ENCODE data around the gene RNF126. TPM values are rescaled to one million over a fixed set of nuclear protein-coding genes. Genes with fewer than 3 reads are reported as not detected.
"Not testable (repeated sequence)": the region's sequence is repeated elsewhere in the genome, so short reads cannot be mapped to it uniquely, and the experiment has no call there.

Gene RNF126
- total RNA-seq, 2 experiments from 2014 or later, result 106 to 108 TPM

DNA sequence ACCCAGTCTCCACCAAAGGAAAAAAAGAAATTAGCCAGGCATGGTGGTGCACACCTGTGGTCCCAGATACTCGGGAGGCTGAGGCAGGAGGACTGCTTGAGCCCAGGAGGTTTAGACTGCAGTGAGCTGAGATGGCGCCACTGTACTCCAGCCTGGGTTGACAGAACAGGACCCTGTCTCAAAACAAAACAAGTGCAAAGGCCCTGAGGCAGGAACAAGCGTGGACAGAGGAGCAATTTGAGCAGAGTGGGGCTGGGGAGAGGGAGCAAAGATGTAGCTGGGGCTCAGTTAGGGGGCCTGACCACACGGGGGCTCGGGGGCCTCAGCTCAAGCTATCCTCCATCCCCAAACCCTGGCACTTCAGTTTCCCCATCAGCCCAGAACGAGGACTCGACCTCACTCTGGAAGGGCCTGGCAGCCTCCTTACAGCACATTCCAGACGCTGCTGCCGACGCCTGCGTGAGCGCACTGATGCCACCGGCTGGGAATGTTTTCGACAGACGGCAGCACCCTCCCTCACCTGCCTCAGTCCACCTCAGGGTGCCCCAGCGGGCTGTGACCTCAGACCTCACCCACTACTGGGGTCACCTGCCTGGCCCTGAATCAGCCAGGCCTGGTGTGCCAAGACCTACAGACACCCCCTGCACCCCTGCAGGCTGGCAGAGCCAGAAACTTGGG, 27.9 kb downstream of the RNF126 start:
- no peak for DNase-seq
- H3K4me1 Mint-ChIP-seq, result peaks cover 29% of the 10 kb centered on the region
- H3K27me3 Mint-ChIP-seq, result peaks cover 4% of the 10 kb centered on the region
- peaks cover 18% of the 10 kb centered on the region for H3K36me3 Mint-ChIP-seq
- H3K9me3 Mint-ChIP-seq, result no peaks in the 10 kb centered on the region
- no peak overlapping the region for H3K4me3 Mint-ChIP-seq
- no peak overlapping the region for H3K27ac Mint-ChIP-seq

DNA sequence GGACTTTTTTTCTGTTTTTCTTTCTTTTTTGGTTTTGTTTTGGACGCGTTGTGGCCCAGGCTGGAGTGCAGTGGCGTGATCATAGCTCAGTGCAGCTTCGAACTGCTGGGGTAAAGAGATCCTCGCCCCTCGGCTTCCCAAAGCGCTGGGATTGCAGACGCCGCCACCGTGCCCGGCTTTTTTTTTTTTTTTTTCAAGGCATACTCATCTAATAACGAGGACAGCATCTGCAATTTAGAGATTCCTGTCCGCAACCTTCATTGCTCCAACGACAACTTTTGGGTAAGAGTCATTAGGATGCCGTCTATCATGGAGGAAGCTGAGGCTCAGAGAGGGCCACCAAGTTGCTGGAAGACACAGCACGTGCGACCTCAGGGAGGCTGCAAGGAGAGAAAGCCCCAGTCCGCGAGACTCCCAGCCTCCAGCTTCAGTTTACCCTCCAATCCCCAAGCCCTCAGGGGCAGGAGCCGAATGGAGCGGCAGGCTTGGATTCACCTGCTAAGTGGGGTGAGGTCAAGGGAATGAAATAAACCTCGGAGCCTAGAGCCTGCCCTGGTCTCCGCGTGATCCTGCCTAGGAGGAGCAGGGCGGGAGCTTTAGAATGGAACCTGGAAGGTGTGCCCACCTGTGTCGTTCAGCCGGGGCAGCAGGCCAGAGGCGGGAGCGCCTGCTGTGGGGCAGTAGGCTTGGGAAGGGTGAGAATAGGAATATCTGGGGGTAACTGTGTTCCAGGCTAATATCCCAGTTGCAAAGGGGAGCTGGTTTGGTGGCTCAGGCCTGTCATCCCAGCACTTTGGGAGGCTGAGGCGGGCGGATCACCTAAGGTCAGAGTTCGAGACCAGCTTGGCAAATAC, 29.0 kb downstream of the RNF126 start:
- Mint-ChIP-seq H3K36me3 (peaks cover 23% of the 10 kb centered on the region), H3K4me3 (peak overlapping the region; percentile 97), H3K27me3 (no peaks in the 10 kb centered on the region), H3K4me1 (peaks cover 24% of the 10 kb centered on the region), H3K9me3 (no peaks in the 10 kb centered on the region), H3K27ac (peak overlapping the region; percentile 95)
- DNase-seq, result no peak

DNA sequence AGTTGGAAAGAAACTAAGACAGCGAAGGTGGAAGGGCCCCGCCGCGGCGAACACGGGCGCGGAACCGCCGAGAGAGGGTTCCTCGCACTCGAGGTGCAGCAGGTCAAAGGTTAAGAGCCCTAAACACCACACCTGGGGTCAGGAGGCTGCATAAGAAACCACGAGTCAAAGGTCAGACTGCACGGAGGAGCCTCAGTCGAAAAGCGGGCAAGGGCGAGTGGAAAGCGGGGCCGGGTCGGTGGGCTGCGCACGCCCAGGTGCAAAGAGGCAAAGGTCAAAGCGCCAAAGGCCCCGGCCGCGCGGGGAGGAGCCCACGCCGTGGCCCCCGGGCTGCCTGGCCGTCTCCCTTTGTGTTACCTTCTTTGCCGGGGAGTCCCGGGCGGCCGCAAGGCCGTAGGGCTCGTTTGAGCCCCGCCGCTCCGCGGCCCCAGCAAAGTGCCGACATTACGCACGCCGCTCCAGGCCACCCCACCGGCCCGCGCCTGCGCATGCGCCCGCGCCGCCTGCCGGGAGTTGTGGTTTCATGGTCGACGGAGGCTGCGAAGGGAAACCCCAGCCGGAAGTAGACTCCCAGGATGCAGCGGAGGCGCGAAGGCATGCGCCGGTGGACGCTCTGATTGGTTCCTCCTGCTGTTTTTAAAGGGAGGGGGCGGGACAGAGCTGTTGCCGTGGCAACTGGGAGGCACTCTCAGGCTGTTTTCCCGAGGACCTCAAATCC, 29.8 kb downstream of the RNF126 start, which contains the start of gene POLRMT:
TSS of gene POLRMT (minus strand) at position 470 of the 718 bp plus-strand sequence. CDS start at position 445, 25 bp downstream.
- H3K36me3 Mint-ChIP-seq, result peaks cover 28% of the 10 kb centered on the region
- peak within 1 kb of the TSS; percentile 95 for H3K27ac Mint-ChIP-seq
- H3K4me1 Mint-ChIP-seq, result peaks cover 24% of the 10 kb centered on the region
- no peaks in the 10 kb centered on the region for H3K27me3 Mint-ChIP-seq
- no peaks in the 10 kb centered on the region for H3K9me3 Mint-ChIP-seq
- peak; percentile 95 for DNase-seq
- H3K4me3 Mint-ChIP-seq, result peak within 1 kb of the TSS; percentile 97

DNA sequence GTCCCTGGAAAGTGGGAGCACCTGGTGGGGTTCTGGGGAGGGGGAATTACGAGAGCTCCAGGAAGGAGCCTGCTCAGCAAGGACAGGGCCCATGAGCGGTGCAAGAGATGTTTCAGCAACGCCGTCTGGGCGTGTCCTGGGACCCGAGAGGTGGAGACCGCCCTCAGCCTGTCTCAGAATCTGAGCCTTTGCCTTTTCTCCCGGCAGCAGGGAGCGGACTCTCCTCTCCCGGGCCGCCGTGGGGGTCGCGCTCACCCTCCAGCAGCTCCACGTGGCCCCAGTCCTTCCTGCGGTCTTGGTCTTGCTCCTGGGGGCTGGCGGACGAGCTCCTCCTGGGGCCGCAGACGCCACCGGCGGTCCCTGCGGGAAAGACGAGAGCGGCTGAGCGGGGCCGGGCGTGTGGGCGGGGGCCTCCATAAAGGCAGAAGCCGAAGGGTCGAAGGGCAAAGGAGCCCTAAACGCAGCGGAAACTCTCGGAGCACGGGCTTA, 30.4 kb downstream of the RNF126 start:
- no peaks in the 10 kb centered on the region for H3K27me3 Mint-ChIP-seq
- peak; percentile 66 for DNase-seq
- peak overlapping the region; percentile 97 for H3K4me3 Mint-ChIP-seq
- no peaks in the 10 kb centered on the region for H3K9me3 Mint-ChIP-seq
- peaks cover 23% of the 10 kb centered on the region for H3K4me1 Mint-ChIP-seq
- peak overlapping the region; percentile 95 for H3K27ac Mint-ChIP-seq
- peaks cover 29% of the 10 kb centered on the region for H3K36me3 Mint-ChIP-seq

DNA sequence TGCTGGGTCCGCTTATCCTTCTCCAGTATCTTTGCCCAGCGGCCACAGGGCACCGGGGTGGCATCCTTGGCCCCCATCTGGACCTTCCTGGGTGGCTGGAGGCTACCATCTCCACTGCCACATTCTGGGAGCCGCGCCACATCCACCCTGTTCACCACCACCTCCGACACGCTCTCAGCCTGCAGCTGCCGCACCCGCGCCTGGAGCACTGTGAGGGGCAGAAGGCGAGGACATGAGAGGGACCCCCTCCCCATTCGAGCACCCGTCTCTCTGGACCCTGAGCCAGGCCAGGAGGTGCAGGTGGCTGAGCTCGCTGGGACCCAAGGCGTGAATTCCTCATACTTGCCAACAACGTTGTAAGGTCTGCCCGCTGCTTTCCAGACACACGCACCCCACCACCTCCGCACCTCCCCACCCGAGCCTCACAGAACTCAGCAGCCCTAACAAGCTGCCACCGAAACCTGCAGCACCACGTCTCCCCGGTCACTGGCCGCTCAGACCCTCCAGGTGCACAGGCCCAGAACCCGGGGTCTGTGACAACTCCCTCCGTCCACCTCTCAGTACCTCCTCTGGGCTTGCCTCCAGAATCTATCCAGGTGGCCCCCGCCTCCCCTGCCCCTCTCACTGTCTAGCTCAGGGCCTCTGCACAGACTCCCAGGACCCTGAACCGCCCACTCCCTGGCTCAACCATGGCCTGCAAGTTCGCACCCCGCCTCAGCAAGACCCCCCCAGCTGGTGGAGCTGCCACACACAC, 32.9 kb downstream of the RNF126 start:
- no peak overlapping the region for H3K27ac Mint-ChIP-seq
- no peaks in the 10 kb centered on the region for H3K9me3 Mint-ChIP-seq
- H3K36me3 Mint-ChIP-seq, result peaks cover 34% of the 10 kb centered on the region

DNA sequence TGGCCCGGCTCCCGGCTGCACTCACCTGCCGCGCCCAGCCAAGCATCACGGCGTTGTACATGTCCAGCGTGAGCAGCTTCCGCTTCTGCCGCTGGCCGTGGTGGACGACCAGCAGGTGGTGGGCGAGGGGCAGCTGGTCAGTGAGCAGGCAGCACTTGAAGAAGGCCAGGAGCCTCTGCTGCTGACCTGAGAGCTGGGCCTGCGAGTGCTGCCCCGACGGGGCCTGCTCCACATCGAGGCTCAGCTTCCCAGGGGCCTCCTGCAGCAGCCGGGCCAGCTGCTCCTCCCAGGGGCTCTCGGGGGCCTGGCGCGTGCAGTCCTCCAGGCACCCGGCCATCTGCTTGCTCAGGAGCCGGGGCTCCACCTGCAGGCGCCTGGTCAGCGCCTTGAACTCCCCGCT, 33.5 kb downstream of the RNF126 start:
- peaks cover 25% of the 10 kb centered on the region for H3K4me1 Mint-ChIP-seq
- DNase-seq, H3K27me3 Mint-ChIP-seq, H3K9me3 Mint-ChIP-seq, H3K4me3 Mint-ChIP-seq, H3K27ac Mint-ChIP-seq: not testable (repeated sequence)
- H3K36me3 Mint-ChIP-seq, result peaks cover 34% of the 10 kb centered on the region

More for the DNA sequence above, 32.9 kb downstream of the RNF126 start:
- H3K4me1 Mint-ChIP-seq, result peaks cover 25% of the 10 kb centered on the region
- no peaks in the 10 kb centered on the region for H3K27me3 Mint-ChIP-seq
- DNase-seq, result no peak
- no peak overlapping the region for H3K4me3 Mint-ChIP-seq

DNA sequence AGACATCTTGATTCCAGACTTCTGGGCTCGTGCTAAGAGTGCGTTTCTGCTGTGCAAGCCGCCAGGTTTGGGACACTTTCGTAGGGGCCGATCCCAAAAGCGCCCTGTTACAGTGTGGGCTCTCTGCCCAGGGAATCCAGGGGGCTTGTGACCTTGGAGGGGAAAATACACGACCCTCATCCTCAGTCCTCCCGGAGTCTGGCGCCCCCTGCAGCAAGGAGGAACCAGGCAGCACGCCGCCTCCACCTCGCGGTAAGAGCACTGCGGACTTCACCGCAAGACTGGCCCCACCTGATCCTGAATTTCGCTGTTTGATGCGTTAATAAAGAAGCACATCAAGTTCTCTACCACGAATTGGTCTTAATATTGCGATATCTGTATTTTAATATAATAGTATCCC, 34.8 kb downstream of the RNF126 start:
- peaks cover 34% of the 10 kb centered on the region for H3K36me3 Mint-ChIP-seq
- H3K4me1 Mint-ChIP-seq, result peaks cover 17% of the 10 kb centered on the region
- H3K27ac Mint-ChIP-seq, result no peak overlapping the region
- DNase-seq, result no peak
- H3K9me3 Mint-ChIP-seq, result no peaks in the 10 kb centered on the region
- H3K27me3 Mint-ChIP-seq, result no peaks in the 10 kb centered on the region
- no peak overlapping the region for H3K4me3 Mint-ChIP-seq

DNA sequence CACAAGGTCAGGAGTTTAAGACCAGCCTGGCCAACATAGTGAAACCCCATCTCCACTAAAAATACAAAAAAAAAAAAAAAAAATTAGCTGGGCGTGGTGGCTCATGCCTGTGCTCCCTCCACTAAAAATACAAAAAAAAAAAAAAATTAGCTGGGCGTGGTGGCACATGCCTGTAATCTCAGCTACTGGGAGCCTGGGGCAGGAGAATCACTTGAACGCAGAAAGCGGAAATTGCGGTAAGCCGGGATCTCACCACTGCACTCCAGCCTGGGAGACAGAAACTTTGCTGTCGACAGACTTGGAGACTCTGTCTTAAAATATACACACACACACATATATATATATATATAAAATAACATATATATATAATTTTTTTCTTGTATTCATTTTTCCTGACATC, 36.4 kb downstream of the RNF126 start:
- not testable (repeated sequence) for H3K9me3 Mint-ChIP-seq, DNase-seq, H3K4me1 Mint-ChIP-seq, H3K27me3 Mint-ChIP-seq, H3K27ac Mint-ChIP-seq, H3K4me3 Mint-ChIP-seq
- H3K36me3 Mint-ChIP-seq, result peaks cover 26% of the 10 kb centered on the region

DNA sequence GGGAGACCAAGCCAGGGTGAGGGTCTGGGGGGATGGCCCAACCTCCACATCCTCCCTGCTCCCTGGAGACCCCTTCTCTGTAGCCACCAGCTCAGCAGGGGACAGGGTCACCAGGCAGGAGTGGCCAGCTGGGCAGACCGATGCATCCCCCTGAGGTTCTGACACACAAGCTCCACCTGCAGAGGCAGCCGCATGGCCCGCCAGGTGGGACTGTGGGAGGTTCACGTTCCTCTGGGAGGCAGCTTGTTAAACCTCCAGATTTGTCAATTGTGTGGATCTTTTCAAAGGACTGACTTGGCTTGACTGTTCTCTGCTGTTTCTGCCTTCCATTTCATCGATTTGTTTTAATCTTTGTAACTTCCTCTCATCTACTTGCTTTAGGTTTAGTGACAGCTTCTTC, 37.8 kb downstream of the RNF126 start:
- Mint-ChIP-seq H3K4me3 (no peak overlapping the region), H3K27me3 (no peaks in the 10 kb centered on the region), H3K4me1 (peaks cover 3% of the 10 kb centered on the region), H3K27ac (no peak overlapping the region), H3K36me3 (peaks cover 17% of the 10 kb centered on the region), H3K9me3 (no peaks in the 10 kb centered on the region)
- DNase-seq, result no peak

DNA sequence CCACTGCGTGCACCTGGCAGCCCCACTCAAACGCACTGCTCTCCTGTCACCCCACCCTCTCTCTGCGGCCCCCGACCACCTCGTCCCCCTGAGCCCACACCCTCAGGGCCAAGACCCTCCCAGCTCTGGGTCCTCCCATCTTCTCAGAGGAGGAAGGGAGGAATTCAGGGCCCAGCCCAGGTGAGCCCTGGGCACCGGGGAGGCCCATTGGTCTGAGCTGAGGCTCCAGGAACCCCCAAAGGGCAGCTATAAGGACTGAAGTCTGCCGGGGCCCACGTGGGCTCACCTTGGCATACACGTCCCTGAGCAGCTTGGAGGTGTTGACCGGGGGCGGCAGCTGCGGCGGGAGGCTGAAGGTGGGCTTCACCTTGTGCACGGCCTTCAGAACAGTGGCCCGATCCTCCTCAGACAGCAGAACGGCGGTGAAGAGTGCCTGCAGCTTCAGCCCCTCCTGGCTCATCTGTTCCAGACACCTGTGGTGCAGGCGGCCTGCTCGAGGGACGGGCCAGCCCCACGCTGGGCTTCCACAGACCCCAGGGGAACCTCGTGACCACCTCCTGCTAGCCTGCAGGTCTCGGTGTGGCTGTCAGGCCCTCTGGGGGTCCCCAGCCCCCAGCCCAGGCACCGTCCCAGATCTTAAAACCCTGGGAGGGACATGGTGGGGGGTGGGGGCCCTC, 38.4 kb downstream of the RNF126 start:
- Mint-ChIP-seq H3K9me3 (no peaks in the 10 kb centered on the region), H3K36me3 (peaks cover 12% of the 10 kb centered on the region), H3K27me3 (no peaks in the 10 kb centered on the region), H3K4me1 (peaks cover 3% of the 10 kb centered on the region), H3K4me3 (no peak overlapping the region), H3K27ac (no peak overlapping the region)
- no peak for DNase-seq

DNA sequence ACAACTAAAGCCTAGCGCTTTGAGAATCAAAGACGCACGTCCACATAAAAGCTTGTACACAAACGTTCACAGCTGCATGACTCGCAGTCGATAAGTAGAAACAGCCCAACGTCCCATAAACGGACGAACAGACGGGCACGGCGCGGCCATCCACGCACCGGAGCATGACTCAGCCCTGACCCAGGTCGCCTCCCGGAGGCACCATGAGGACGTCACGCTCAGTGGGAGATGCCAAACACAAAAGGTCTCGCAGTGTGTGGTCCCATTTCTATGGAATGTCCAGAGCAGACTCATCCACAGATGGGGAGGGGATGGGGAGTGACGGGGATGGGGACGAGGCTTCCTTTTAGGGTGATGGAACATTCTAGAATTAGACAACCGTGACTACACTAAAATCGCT, 39.0 kb downstream of the RNF126 start:
- no peaks in the 10 kb centered on the region for H3K27me3 Mint-ChIP-seq
- H3K4me1 Mint-ChIP-seq, result peaks cover 3% of the 10 kb centered on the region
- no peak overlapping the region for H3K27ac Mint-ChIP-seq
- H3K36me3 Mint-ChIP-seq, result peaks cover 12% of the 10 kb centered on the region
- DNase-seq, result no peak
- no peaks in the 10 kb centered on the region for H3K9me3 Mint-ChIP-seq
- no peak overlapping the region for H3K4me3 Mint-ChIP-seq

DNA sequence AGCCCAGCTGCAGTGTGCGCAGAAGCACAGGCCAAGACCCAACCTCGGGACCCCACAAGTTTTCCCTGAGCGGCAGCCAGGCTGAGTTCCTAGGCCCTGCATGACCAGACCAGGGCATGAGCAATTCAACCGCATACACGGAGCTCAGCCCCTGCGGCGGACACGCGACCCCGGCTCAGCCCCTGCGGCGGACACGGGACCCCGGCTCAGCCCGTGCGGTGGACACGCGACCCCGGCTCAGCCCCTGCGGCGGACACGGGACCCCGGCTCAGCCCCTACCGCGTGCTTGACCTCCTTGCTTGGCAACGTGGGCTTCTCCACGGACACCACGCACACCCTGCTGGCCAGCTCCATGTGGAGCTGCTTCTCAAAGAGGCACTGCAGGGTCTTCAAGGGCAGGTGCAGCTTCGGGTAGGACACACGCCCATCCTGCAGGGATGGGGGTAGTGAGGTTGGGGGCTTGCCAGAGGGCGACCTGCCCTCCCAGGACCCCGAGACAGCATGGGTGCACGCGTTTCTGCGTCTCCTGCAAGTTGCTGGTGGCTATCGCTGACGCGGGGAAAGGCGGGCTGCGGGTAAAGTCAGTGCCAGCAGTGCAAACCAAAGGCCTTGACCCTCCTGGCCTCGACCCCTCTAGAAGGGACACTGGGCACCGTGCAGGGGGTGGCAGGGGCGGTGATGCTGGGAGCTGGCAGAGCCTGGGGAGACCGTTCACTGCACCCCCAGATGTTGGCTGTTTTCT, 39.7 kb downstream of the RNF126 start:
- Mint-ChIP-seq H3K4me3 (no peak overlapping the region), H3K27ac (no peak overlapping the region), H3K4me1 (peaks cover 2% of the 10 kb centered on the region), H3K36me3 (peaks cover 13% of the 10 kb centered on the region), H3K27me3 (no peaks in the 10 kb centered on the region), H3K9me3 (no peaks in the 10 kb centered on the region)
- DNase-seq, result no peak

DNA sequence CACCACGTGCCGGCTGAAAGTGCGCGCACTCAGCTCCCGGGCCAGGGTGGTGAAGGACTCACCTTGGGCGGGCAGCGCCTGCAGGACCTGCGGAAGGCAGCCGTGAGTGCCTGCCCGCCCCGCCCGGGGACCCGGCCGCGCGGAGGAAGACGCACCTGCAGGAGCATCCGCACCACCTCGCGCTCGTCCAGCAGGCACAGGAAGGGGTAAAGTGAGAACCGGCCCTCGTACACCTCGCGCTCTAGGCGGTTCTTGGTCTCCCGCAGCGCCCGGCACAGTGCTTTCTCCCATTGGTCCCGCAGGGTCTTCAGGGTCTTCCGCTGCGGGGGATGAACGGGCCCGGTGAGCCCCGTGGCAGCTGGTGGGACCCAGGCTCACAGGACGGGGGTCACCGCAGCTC, 40.3 kb downstream of the RNF126 start:
- no peaks in the 10 kb centered on the region for H3K9me3 Mint-ChIP-seq
- H3K4me3 Mint-ChIP-seq, result no peak overlapping the region
- DNase-seq, result no peak
- peaks cover 11% of the 10 kb centered on the region for H3K36me3 Mint-ChIP-seq
- H3K27ac Mint-ChIP-seq, result no peak overlapping the region
- no peaks in the 10 kb centered on the region for H3K27me3 Mint-ChIP-seq
- H3K4me1 Mint-ChIP-seq, result peaks cover 2% of the 10 kb centered on the region
